ENCODE measurements around the gene CADM2.
A peak's percentile ranks its signal among the peaks of the same experiment; 100 is the strongest.
"Not testable (repeated sequence)": the region's sequence is repeated elsewhere in the genome, so short reads cannot be mapped to it uniquely, and the experiment has no call there.

CADM2 gene

DNA sequence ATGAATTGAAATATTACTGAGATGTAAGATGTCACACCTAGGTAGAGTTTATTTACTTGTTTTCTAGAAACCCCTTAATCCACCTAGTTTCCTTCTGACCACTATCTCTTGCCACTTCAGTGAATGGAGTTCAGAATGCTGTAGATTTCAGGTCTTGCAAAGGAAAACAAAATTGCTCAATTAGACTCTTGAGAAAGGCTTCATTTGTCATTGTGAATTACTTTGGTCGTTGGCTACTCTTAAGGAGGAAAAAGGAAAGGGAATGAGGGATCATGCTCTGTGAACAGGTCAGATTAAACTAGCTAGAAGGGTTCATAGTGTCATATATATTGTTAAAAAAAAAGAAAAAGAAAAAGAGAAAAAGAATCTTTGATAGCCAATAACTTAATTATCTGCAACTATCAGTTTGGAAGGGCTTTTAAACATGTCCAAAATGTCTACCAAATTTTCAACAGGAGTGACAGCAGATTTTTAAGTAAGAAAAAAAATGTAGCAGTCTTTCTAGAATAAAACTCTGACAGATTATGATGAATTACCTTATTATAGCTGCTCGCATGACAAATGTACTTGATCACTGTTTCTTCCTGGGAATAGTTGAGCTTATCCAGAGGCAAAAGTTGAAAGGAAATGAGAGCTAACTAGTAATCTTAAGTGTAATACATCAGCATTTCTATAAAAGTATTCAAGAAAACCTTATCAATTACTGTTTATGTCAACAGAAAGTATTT, 543.5 kb downstream of the CADM2 start:
- DNase-seq, result no peak
- TF ChIP-seq, protein P1, sequence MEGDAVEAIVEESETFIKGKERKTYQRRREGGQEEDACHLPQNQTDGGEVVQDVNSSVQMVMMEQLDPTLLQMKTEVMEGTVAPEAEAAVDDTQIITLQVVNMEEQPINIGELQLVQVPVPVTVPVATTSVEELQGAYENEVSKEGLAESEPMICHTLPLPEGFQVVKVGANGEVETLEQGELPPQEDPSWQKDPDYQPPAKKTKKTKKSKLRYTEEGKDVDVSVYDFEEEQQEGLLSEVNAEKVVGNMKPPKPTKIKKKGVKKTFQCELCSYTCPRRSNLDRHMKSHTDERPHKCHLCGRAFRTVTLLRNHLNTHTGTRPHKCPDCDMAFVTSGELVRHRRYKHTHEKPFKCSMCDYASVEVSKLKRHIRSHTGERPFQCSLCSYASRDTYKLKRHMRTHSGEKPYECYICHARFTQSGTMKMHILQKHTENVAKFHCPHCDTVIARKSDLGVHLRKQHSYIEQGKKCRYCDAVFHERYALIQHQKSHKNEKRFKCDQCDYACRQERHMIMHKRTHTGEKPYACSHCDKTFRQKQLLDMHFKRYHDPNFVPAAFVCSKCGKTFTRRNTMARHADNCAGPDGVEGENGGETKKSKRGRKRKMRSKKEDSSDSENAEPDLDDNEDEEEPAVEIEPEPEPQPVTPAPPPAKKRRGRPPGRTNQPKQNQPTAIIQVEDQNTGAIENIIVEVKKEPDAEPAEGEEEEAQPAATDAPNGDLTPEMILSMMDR (IDR thresholded peaks at IDR 0.05), result no peak
- Mint-ChIP-seq H3K27me3 (ENCODE audit: low read depth, poor library complexity) (no peaks in the 10 kb centered on the region), H3K36me3 (ENCODE audit: low read depth) (no peaks in the 10 kb centered on the region), H3K4me3 (no peak overlapping the region), H3K27ac (no peak overlapping the region), H3K4me1 (no peaks in the 10 kb centered on the region), H3K9me3 (no peaks in the 10 kb centered on the region)

DNA sequence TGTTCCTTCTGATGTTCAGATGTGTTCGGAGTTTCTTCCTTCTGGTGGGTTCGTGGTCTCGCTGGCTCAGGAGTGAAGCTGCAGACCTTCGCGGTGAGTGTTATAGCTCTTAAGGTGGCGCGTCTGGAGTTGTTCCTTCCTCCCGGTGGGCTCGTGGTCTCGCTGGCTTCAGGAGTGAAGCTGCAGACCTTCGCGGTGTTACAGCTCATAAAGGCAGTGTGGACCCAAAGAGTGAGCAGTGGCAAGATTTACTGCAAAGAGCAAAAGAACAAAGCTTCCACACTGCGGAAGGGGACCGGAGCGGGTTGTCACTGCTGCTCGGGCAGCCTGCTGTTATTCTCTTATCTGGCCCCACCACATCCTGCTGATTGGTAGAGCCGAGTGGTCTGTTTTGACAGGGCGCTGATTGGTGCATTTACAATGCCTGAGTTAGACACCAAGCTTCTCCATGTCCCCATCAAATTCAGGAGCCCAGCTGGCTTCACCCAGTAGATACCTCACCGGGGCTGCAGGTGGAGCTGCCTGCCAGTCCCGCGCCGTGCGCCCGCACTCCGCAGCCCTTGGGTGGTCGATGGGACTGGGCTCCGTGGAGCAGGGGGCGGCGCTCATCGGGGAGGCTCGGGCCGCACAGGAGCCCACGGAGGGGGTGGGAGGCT, 545.5 kb downstream of the CADM2 start:
- H3K27ac Mint-ChIP-seq, result peak overlapping the region; percentile 54
- H3K36me3 Mint-ChIP-seq (ENCODE audit: low read depth); H3K27me3 Mint-ChIP-seq (ENCODE audit: low read depth, poor library complexity); H3K4me1 Mint-ChIP-seq; H3K9me3 Mint-ChIP-seq; H3K4me3 Mint-ChIP-seq: not testable (repeated sequence)
- DNase-seq, result peak; percentile 8

DNA sequence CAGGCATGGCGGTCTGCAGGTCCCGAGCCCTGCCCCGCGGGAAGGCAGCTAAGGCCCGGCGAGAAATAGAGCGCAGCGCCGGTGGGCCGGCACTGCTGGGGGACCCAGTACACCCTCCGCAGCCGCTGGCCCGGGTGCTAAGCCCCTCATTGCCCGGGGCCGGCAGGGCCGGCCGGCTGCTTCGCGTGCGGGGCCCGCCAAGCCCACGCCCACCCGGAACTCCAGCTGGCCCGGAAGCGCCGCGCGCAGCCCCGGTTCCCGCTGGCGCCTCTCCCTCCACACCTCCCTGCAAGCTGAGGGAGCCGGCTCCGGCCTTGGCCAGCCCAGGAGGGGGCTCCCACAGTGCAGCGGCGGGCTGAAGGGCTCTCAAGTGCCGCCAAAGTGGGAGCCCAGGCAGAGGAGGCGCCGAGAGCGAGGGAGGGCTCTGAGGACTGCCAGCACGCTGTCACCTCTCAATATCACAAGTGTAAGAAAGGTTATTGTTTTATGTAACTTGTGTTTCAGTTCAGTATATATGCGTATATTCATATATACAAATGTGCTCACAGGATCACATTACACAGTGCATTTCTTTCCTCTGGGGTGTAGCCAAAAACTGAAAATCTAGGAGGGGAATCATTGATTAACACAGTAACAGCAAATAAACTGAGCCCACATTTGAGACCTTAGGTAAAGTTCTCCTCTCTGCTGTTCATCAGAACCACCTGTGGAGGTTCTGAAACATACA, 546.2 kb downstream of the CADM2 start:
- H3K4me1 Mint-ChIP-seq; DNase-seq; H3K27ac Mint-ChIP-seq; H3K27me3 Mint-ChIP-seq (ENCODE audit: low read depth, poor library complexity); H3K36me3 Mint-ChIP-seq (ENCODE audit: low read depth); H3K9me3 Mint-ChIP-seq: not testable (repeated sequence)
- H3K4me3 Mint-ChIP-seq, result peak overlapping the region; percentile 65

DNA sequence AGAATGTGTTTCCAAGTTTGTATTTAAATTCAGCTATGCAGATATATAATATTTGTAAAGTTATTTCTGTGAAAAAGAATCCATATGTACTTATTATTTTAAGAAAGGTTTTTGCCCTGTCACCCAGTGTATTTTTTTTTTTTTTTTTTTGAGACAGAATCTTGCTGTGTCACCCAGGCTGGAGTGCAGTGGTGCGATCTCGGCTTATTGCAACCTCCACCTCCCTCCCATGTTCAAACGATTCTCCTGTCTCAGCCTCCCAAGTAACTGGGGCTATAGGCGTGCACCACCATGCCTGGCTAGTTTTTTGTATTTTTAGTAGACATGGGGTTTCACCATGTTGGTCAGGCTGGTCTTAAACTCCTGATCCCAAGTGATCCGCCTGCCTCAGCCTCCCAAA, 548.3 kb downstream of the CADM2 start:
- H3K9me3 Mint-ChIP-seq; H3K36me3 Mint-ChIP-seq (ENCODE audit: low read depth); H3K4me3 Mint-ChIP-seq; DNase-seq; H3K27ac Mint-ChIP-seq; H3K27me3 Mint-ChIP-seq (ENCODE audit: low read depth, poor library complexity); H3K4me1 Mint-ChIP-seq: not testable (repeated sequence)

DNA sequence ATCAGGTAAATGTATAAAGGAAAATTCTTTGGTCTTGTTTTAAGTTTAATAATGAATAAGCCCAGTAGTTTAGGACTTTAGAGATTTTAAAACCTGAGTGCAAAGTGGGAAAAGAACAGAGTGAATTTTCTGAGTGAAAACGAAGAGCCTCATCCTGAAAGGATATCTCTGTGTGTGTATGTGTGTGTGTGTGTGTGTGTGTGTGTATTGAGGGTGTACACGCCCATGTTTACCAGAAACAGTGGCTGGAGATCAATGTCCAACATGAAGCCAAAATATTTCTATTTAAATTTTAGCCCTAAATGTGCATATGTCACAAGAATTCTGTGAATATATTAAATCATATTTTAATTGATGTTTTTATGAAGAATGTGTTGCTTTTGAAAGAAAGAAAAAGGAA, 549.9 kb downstream of the CADM2 start:
- no peaks in the 10 kb centered on the region for H3K4me1 Mint-ChIP-seq

DNA sequence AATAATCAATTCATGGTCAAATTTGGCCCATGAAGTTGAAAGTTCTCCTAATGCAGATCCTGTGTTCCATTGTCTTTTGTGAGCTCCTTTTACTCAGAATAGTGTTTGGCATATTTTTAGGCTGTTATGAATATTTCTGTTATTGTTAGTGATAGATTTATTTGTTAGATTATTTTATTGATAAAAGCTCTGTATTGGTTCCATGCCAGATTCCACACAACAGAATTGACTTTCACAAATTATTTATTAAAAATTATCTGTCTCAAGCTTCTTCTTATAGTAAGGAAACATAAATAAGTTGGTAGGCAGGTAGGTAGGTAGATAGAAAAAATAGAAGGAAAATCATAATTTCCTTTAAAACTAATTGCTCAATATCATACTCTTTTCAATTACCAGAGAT, 557.4 kb downstream of the CADM2 start:
- H3K27me3 Mint-ChIP-seq (ENCODE audit: low read depth, poor library complexity), result peaks cover 3% of the 10 kb centered on the region
- TF ChIP-seq, protein P1 (IDR thresholded peaks at IDR 0.05), result no peak
- no peak overlapping the region for H3K27ac Mint-ChIP-seq
- DNase-seq, result no peak
- H3K9me3 Mint-ChIP-seq, result peaks cover 4% of the 10 kb centered on the region
- no peak overlapping the region for H3K4me3 Mint-ChIP-seq
- H3K36me3 Mint-ChIP-seq (ENCODE audit: low read depth), result no peaks in the 10 kb centered on the region
- no peaks in the 10 kb centered on the region for H3K4me1 Mint-ChIP-seq

More for the DNA sequence above, 549.9 kb downstream of the CADM2 start:
- Mint-ChIP-seq H3K27me3 (ENCODE audit: low read depth, poor library complexity) (peaks cover 3% of the 10 kb centered on the region), H3K9me3 (no peaks in the 10 kb centered on the region), H3K27ac (no peak overlapping the region), H3K36me3 (ENCODE audit: low read depth) (no peaks in the 10 kb centered on the region), H3K4me3 (no peak overlapping the region)
- TF ChIP-seq, protein P1 (IDR thresholded peaks at IDR 0.05), result no peak
- no peak for DNase-seq

DNA sequence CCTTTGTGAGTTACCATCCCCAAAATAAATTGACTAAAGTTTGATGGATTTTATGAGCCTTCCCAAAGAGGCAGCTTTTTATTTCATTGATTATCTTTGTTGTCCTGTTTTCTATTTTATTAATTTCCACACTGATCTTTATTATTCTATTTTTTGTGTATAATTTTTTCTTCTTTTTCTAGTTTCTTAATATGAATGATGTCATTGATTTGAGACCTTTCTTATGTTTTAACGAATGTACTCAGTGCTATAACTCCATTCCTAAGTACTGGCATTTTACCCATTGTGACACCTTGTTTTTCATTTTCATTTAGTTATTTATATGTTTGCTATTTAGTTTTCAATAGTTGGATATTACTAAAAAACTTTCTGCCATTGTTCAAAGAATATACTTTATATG, 565.3 kb downstream of the CADM2 start:
- H3K4me1 Mint-ChIP-seq, result no peaks in the 10 kb centered on the region
- H3K27me3 Mint-ChIP-seq (ENCODE audit: low read depth, poor library complexity), result no peaks in the 10 kb centered on the region
- no peak for DNase-seq
- TF ChIP-seq, protein P1 (IDR thresholded peaks at IDR 0.05), result no peak
- no peak overlapping the region for H3K4me3 Mint-ChIP-seq
- H3K9me3 Mint-ChIP-seq, result no peaks in the 10 kb centered on the region
- H3K36me3 Mint-ChIP-seq (ENCODE audit: low read depth), result no peaks in the 10 kb centered on the region
- no peak overlapping the region for H3K27ac Mint-ChIP-seq
